HG02678 (cell line): ENCODE data around the gene SEC14L5.
A peak's percentile ranks its signal among the peaks of the same experiment; 100 is the strongest.
"Not testable (repeated sequence)": the region's sequence is repeated elsewhere in the genome, so short reads cannot be mapped to it uniquely, and the experiment has no call there.

Experiments
- ATAC-seq: cut with Tn5 transposase; IDR thresholded peaks from one replicate; pipeline ENCODE4 v1.9.1; 2021; ENCODE audit warnings: mild to moderate bottlenecking, moderate library complexity; ENCODE audit not compliant: unreplicated experiment

SEC14L5 gene

GRCh38 chr16:5033256-5034166, 75.4 kb downstream of the SEC14L5 start, which contains the start of gene NAGPA:
Gene NAGPA (minus strand): TSS chr16:5033935. CDS start chr16:5033914, 21 bp downstream.
- peak; percentile 88 for ATAC-seq

GRCh38 chr16:5034167-5034523, 76.0 kb downstream of the SEC14L5 start:
- ATAC-seq = no peak

- ATAC-seq = no peak
Measured at GRCh38 chr16:5035909-5036227, 77.7 kb downstream of the SEC14L5 start.

- ATAC-seq = no peak
Measured at GRCh38 chr16:5036228-5037156, 78.4 kb downstream of the SEC14L5 start.

- ATAC-seq = no peak
Measured at GRCh38 chr16:5040451-5040850, 82.3 kb downstream of the SEC14L5 start.

GRCh38 chr16:5041600-5042133, 83.5 kb downstream of the SEC14L5 start:
- peak; percentile 75 for ATAC-seq

GRCh38 chr16:5042574-5043171, 84.5 kb downstream of the SEC14L5 start:
- ATAC-seq = no peak

- no peak for ATAC-seq
Measured at GRCh38 chr16:5044011-5044540, 85.9 kb downstream of the SEC14L5 start.

GRCh38 chr16:5044581-5044980, 86.5 kb downstream of the SEC14L5 start:
- ATAC-seq = not testable (repeated sequence)

GRCh38 chr16:5045499-5046115, 87.5 kb downstream of the SEC14L5 start:
- ATAC-seq = no peak

- ATAC-seq = no peak
Measured at GRCh38 chr16:5046914-5047313, 88.8 kb downstream of the SEC14L5 start.

- ATAC-seq = no peak
Measured at GRCh38 chr16:5054876-5055865, 97.0 kb downstream of the SEC14L5 start.

- no peak for ATAC-seq
Measured at GRCh38 chr16:5056352-5056751, 98.2 kb downstream of the SEC14L5 start.

GRCh38 chr16:5058476-5058875, 100.3 kb downstream of the SEC14L5 start:
- ATAC-seq = no peak

GRCh38 chr16:5059386-5060072, 101.4 kb downstream of the SEC14L5 start:
- ATAC-seq = no peak

- no peak for ATAC-seq
Measured at GRCh38 chr16:5060073-5060641, 102.0 kb downstream of the SEC14L5 start.

- ATAC-seq = no peak
Measured at GRCh38 chr16:5062051-5062450, 103.9 kb downstream of the SEC14L5 start.
